Activated naive CD4-positive, alpha-beta T cell treated with Interleukin-2 at 50 U/mL for 16 hours (primary cell): ENCODE results near the gene CCDC184.
"Not testable (repeated sequence)": the region's sequence is repeated elsewhere in the genome, so short reads cannot be mapped to it uniquely, and the experiment has no call there.

Source experiments
- DNase-seq: peaks from one replicate; pipeline ENCODE4 v3.0.0-alpha.2; 2020

Gene CCDC184

DNA sequence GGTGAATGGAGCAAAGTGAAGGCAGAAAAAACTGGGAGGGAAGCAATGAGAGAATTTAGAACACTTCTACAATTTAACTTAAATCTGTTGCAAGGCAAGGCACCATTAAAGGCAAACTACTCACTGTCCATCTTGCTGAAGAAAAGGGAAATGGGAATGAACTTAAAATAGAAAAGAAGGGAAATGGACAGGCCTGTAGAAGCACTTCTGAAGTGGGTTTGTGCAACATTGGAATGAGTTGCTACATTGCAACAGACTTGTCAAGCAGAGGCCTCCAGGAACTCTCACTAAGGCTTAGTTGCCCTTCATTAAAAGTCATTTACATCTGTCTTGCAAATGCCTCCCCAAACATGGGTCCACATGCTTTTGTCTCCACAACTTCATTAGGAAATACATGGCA, 33.3 kb downstream of the CCDC184 start:
- DNase-seq: no peak

- no peak for DNase-seq
Measured at GRCh38 chr12:48219631-48220030, 36.2 kb downstream of the CCDC184 start.

- no peak for DNase-seq
Measured at GRCh38 chr12:48220701-48221100, 37.3 kb downstream of the CCDC184 start.

DNA sequence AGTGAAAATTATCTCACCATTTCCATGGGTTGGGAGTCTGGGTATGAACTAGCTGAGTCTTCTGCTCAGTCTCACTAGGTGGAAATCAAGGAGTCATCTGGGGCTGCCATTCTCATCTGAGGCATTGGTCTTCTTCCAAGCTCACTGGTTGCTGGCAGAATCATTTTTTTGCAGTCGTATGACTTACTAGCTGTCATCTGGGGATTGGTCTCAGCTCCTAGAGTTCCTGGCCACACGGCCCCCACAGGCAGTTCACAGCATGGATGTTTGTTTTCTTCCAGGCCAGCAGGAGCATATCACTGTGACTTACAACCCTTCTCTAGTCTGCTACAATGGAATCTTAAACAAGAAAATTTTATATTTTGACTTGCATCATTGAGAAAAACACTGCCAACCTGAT, 38.2 kb downstream of the CCDC184 start:
- no peak for DNase-seq

DNA sequence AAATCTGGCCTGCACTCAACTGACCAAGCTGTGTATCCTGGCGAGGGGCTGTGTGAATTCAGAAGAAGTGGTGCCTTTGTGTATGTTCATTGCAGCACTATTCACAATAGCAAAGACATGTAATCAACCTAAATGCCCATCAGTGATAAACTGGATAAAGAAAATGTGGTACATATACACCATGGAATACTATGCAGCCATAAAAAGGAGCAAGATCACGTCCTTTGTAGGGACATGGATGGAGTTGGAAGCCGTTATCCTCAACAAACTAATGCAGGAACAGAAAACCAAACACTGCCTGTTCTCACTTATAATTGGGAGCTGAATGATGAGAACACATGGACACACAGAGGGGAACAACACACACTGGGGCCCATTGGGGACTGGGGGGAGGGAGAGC, 41.1 kb downstream of the CCDC184 start:
- DNase-seq: not testable (repeated sequence)

- not testable (repeated sequence) for DNase-seq
Measured at GRCh38 chr12:48231169-48231958, 47.9 kb downstream of the CCDC184 start.
